WI38 (cell line): ENCODE measurements around the gene TMEM255B.

Source experiments
- H3K4me3 ChIP-seq: 2 replicates; pipeline ENCODE4 v1.5.1; 2011; ENCODE audit warnings: low read depth, mild to moderate bottlenecking, control low read depth, low read length
- CTCF ChIP-seq: IDR thresholded peaks from 2 replicates; pipeline ENCODE4 v1.5.1; 2012; ENCODE audit warnings: low read depth, mild to moderate bottlenecking, control low read depth, low read length

Gene TMEM255B

GRCh38 chr13:113726961-113727411 is 32.0 kb upstream of the TMEM255B start:
- TF ChIP-seq CTCF = no peak
- no peak overlapping the region for H3K4me3 ChIP-seq

GRCh38 chr13:113728571-113729054 is 30.4 kb upstream of the TMEM255B start:
- no peak overlapping the region for H3K4me3 ChIP-seq
- no peak for TF ChIP-seq CTCF

GRCh38 chr13:113729187-113730019 is 29.6 kb upstream of the TMEM255B start:
- no peak for TF ChIP-seq CTCF
- no peak overlapping the region for H3K4me3 ChIP-seq

- no peak overlapping the region for H3K4me3 ChIP-seq
- no peak for TF ChIP-seq CTCF
Measured at GRCh38 chr13:113730258-113730691, 28.8 kb upstream of the TMEM255B start.

- no peak overlapping the region for H3K4me3 ChIP-seq
- TF ChIP-seq CTCF = no peak
Measured at GRCh38 chr13:113730831-113731191, 28.2 kb upstream of the TMEM255B start.

GRCh38 chr13:113731192-113732175 is 27.5 kb upstream of the TMEM255B start:
- H3K4me3 ChIP-seq = no peak overlapping the region
- no peak for TF ChIP-seq CTCF
